RCC 7860 (cell line): ENCODE data around the gene ZNF793.

ENCODE experiments used
- DNase-seq: peaks from one replicate; pipeline ENCODE4 v3.0.0-alpha.2; 2015; ENCODE audit warnings: low spot score
- FAIRE-seq: peaks from 2 replicates; lab custom pipeline; 2012; peaks lifted over from hg19 to GRCh38; lab: Jason Lieb, UNC

Gene ZNF793

DNA sequence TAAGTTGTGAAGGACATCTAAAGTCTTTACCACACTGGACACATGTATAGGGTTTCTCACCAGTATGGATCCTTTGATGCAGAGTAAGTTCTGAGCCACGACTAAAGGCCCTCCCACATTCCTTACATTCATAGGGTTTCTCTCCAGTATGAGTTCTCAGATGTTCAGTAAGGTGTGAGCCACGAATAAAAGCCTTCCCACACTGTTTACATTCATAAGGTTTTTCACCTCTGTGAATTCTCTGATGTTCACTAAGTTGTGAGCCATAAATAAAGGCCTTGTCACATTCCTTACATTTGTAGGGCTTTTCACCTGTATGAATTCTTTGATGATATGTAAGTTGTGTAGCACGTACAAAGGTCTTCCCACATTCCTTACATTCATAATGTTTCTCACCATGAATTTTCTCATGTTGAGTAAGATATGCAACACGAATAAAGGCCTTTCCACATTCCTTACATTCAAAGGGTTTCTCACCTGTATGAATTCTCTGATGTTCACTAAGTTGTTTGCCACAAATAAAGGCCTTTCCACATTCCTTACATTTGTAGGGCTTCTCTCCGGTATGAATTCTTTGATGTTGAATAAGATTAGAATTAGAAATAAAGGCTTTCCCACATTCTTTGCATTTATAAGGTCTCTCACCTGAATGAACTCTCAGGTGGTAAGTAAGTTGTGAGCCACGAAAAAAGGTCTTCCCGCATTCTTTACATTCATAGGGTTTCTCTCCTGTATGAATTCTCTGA is 58.1 kb downstream of the ZNF793 start:
- DNase-seq (no peak), FAIRE-seq (no peak)

DNA sequence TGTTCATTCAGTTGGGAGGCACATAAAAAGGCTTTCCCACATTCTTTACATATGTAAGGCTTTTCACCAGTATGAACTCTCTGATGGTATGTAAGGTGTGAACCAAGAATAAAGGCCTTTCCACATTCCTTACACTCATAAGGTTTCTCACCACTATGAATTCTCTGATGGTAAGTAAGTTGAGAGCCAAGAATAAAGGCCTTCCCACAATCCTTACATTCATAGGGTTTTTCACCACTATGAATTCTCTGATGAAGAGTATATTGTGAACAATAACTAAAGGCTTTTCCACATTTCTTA is 58.6 kb downstream of the ZNF793 start:
- FAIRE-seq (no peak), DNase-seq (no peak)

DNA sequence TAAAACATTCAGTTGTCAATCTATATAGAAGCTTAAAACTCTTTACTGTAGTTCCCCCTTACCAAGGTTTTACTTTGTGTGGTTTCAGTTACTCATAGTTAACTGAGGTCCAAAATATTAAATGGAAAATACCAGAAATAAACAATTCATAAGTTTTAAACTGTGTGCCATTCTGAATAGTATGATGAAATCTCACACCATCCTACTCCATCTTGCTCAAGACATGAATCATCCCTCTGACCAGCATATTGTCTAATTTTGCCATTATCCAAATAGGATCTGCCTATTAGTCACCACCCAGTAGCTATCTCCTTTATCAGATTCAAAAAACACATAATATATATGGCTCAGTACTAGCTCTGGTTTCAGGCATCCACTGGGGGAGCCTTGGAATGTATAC is 65.5 kb downstream of the ZNF793 start:
- FAIRE-seq (no peak), DNase-seq (no peak)

DNA sequence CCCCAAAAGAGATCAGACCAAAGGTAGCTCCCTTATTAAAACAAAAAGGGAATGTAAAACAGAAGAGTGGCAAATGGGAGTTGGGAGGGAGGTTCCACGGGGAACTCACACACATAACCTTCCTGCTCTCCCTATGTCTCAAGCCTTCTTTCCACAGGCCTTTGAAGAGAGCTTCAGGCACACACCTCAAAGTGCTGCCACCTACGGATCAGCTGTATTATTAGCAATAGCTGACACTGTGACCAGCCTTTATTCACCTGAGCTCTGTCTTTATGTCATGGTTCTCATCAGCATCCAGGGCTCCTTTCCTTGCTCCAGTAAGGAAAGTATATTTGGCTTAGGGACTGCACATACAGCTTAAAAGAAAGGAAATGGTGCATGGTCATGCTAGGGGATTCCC is 76.6 kb downstream of the ZNF793 start:
- FAIRE-seq = no peak
- DNase-seq = no peak
